HG02870 (cell line): ENCODE results near the gene GBX1.

ENCODE experiments used
- ATAC-seq: cut with Tn5 transposase; IDR thresholded peaks from one replicate; pipeline ENCODE4 v1.9.1; 2021; ENCODE audit warnings: mild to moderate bottlenecking, moderate library complexity; ENCODE audit not compliant: unreplicated experiment

GBX1 gene

GRCh38 chr7:151116603-151117440 lies 50.7 kb downstream of the GBX1 start:
- no peak for ATAC-seq

- no peak for ATAC-seq
Measured at GRCh38 chr7:151115836-151116418, 51.6 kb downstream of the GBX1 start.

- ATAC-seq: no peak
Measured at GRCh38 chr7:151115121-151115835, 52.2 kb downstream of the GBX1 start.

GRCh38 chr7:151114151-151115090 lies 53.1 kb downstream of the GBX1 start:
- no peak for ATAC-seq

GRCh38 chr7:151113344-151114150 lies 53.9 kb downstream of the GBX1 start:
- no peak for ATAC-seq

GRCh38 chr7:151110941-151111645 lies 56.4 kb downstream of the GBX1 start:
- ATAC-seq: peak; percentile 82

DNA sequence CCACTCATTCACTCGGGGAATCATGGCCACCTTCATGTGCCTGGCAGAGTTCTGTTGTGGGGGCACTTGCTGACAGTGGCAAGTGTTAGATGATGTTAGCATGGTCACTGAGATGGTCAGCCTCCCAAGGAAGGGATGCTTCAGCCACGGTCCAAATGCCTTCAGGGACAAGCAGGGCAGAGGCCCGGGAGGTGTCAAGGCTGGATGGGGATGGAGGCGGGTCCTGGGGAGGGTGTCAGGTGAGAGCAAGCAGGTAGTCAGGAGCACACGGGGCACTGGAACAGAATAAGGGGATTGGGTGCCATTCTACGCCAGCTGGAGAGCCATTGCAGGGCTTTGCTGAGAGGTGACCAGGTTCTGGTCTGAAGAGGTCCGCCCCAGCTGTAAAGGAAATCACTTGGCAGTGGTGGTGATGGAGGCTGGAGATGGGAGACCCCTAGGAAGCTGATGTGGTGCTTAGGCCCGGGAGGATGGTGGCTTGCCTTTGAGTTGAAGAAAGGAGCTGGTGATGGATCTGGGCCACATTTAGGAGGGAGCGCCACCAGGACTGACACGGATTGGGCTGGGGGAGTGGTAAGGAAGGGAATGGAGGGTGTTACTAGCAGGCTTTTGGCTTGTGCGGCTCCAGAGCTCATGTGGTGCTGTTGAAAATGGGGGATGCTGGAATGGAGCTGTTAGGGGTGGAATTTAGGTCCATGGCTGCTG lies 57.1 kb downstream of the GBX1 start:
- no peak for ATAC-seq

- ATAC-seq: no peak
Measured at GRCh38 chr7:151109094-151110048, 58.1 kb downstream of the GBX1 start.

- ATAC-seq: no peak
Measured at GRCh38 chr7:151107882-151108281, 59.6 kb downstream of the GBX1 start.

GRCh38 chr7:151104411-151105235 lies 62.9 kb downstream of the GBX1 start:
- ATAC-seq: no peak

DNA sequence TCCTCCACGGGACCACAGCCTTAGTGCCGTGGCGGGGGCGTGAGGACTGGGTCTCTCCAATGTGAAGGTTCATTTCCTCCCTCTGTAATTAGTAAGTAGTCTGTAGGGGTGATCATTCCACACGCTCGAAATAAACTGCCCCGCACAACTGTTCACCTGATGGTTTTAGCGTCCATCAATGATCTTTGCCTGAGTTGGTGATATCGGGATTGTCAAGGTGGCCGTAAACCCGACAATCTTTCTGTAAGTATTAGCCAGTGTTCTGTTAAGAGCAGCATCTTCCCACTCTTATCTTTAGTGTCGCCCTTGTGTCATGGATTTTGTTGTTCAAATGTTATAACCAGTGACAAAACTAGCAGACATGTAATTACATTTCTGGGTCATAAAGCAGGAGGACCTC lies 63.5 kb downstream of the GBX1 start:
- no peak for ATAC-seq

- no peak for ATAC-seq
Measured at GRCh38 chr7:151102991-151103390, 64.5 kb downstream of the GBX1 start.

- no peak for ATAC-seq
Measured at GRCh38 chr7:151101621-151102396, 65.7 kb downstream of the GBX1 start.

DNA sequence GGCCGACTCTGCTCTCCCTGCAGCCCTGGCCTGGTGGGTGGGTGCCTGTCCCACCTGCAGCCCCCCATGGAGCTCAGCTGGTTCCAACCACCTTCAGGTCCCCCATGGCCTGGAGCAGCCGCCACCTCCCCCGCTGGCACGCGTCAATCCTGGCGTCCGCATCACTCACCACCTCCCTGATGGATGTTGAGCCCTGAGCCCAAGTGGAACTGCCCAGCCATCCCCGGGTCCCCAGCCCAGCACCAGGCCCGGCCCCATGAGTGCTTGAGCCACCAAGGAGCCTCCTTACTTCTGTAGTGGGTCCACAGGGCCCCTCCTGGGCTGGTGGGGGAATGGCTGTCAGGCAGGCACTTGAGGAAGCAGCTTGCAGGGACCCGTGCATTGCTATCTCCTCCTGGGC lies 66.6 kb downstream of the GBX1 start:
- no peak for ATAC-seq

DNA sequence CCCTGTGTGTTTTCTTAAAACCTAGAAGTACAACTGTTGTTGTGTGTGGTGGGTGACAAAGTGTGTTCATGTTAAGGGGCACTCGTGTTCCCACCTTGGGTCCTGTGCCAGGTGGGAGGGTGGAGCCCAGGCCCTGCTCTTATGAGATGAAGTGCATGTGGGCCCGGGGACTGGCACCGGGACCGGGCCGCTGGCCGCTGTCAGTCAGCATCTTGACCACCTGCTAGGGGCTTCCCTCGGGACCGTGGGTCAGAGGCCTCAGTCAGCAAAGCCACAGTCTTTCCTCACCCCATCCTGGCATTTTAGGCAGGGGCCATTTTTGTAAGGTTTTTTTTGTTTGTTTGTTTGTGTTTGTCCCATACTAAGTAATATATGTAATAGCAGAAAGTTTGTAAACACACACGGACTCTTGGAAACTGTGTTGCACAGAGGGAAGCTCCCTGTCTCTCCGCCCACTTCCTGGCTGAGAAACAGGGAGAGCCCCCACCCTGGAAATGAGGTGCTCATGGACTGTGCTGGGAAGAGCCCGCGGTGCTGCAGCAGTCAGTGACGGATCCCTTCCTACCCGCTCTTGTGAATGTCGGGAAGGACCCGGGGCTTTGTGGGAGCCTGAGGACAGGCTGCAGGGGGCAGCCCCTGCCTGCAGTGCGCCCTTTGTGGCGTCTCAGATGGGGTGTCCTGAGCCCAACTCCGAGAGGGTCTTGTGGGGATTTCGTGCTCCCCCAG lies 67.8 kb downstream of the GBX1 start:
- ATAC-seq: no peak
